ENCODE data around the gene COX20.
A peak's percentile ranks its signal among the peaks of the same experiment; 100 is the strongest.

COX20 gene

GRCh38 chr1:244874974-244875579, 39.6 kb downstream of the COX20 start:
- peak; percentile 55 for DNase-seq (ENCODE audit: low spot score)

- no peak for DNase-seq (ENCODE audit: low spot score)
Observed at GRCh38 chr1:244876228-244876910, 40.9 kb downstream of the COX20 start.

GRCh38 chr1:244878681-244879080, 43.2 kb downstream of the COX20 start:
- no peak for DNase-seq (ENCODE audit: low spot score)

- DNase-seq (ENCODE audit: low spot score), result no peak
Observed at GRCh38 chr1:244881552-244882280, 46.3 kb downstream of the COX20 start.

- no peak for DNase-seq (ENCODE audit: low spot score)
Observed at GRCh38 chr1:244887281-244887680, 51.8 kb downstream of the COX20 start.

GRCh38 chr1:244893836-244894235, 58.4 kb downstream of the COX20 start:
- no peak for DNase-seq (ENCODE audit: low spot score)

All from ecto neural progenitor cell (in vitro differentiated cells).